Gastroesophageal sphincter (tissue), 3 donors: ENCODE data around the gene HDGFL2.

Source experiments
- EP300 ChIP-seq: sonication (generic); formaldehyde crosslinking; IDR thresholded peaks from one replicate; pipeline ENCODE4 v1.6.1; 2017; ENCODE audit warnings: antibody characterized with exemption, mild to moderate bottlenecking
- TF ChIP-seq, protein P1 (sequence below), 4 experiments: fragments of 200-600 bp in 2 of 4; fragments of 450-650 bp in 2 of 4; sonication (generic) in 1 of 4; IDR thresholded peaks; one replicate each; pipeline ENCODE4 v1.5.1; 2017 to 2019; ENCODE audit warnings: antibody characterized with exemption in 4 of 4, mild to moderate bottlenecking in 2 of 4, moderate library complexity in 2 of 4

DNA sequence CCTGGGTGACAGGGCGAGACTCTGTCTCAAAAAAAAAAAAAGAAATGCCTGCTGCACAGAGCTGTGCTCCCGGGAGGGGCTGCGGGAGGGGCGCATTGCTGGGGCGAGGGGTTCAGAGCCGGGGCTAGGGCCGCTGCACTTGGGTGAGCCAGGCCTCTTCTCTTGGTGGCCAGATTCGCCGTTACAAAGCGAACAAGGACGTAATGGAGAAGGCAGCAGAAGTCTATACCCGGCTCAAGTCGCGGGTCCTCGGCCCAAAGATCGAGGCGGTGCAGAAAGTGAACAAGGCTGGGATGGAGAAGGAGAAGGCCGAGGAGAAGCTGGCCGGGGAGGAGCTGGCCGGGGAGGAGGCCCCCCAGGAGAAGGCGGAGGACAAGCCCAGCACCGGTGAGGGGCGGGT lies 27.2 kb downstream of the HDGFL2 start:
- TF ChIP-seq, protein P1, sequence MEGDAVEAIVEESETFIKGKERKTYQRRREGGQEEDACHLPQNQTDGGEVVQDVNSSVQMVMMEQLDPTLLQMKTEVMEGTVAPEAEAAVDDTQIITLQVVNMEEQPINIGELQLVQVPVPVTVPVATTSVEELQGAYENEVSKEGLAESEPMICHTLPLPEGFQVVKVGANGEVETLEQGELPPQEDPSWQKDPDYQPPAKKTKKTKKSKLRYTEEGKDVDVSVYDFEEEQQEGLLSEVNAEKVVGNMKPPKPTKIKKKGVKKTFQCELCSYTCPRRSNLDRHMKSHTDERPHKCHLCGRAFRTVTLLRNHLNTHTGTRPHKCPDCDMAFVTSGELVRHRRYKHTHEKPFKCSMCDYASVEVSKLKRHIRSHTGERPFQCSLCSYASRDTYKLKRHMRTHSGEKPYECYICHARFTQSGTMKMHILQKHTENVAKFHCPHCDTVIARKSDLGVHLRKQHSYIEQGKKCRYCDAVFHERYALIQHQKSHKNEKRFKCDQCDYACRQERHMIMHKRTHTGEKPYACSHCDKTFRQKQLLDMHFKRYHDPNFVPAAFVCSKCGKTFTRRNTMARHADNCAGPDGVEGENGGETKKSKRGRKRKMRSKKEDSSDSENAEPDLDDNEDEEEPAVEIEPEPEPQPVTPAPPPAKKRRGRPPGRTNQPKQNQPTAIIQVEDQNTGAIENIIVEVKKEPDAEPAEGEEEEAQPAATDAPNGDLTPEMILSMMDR (IDR thresholded peaks at IDR 0.05) = no peak
- no peak for TF ChIP-seq EP300
